Measurements from ENCODE around the gene FBXL7.
"Not testable (repeated sequence)": the region's sequence is repeated elsewhere in the genome, so short reads cannot be mapped to it uniquely, and the experiment has no call there.

Gene FBXL7

DNA sequence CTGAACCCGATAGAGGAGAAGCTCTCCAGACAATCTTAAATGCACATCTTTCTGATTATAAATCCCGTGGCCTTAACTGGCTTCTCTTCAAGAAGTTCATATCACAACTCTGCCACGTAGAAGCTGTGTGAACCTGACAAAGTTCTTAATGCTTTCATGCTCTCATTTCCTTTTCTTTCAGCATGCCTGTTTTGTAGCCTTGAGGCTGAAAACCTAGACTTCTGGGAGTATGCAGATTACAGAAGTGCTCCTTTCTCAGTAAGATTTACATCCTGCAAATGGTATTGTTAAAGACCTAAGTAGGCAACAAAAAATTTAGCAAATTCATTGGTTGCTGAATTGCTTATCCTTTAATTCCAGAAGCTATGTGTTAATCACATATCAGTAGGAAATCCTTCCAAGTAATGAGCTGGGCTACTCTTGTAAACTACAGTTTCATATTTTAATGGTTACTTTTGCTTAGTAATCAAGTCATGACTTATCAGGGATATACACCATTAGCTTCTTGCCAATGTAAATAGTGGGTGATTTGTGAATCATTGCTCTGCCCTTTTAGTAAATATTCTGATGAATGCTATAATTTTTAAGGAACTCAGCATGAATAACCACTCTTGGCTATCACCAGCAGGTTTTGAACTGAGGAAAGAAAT, 334.7 kb downstream of the FBXL7 start:
- no peak for ATAC-seq

DNA sequence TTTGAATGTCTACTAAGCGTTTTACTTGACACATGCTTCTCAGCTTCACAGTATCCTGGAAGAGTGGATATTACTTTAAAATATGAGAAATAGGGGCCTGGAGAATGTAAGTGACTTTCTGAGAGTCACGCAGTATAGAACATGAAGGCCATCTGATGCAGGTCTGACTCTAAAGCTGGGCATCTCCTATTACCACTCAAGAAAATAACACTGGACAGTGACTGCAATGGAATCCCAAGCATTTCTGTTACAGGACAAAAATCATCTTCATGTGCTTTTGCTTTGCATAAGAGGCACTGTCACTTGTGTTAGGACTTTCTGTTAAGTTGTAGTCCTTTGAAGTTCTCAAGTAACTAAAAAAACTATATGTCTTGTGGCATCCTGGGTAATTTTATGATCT, 335.5 kb downstream of the FBXL7 start:
- no peak for ATAC-seq

DNA sequence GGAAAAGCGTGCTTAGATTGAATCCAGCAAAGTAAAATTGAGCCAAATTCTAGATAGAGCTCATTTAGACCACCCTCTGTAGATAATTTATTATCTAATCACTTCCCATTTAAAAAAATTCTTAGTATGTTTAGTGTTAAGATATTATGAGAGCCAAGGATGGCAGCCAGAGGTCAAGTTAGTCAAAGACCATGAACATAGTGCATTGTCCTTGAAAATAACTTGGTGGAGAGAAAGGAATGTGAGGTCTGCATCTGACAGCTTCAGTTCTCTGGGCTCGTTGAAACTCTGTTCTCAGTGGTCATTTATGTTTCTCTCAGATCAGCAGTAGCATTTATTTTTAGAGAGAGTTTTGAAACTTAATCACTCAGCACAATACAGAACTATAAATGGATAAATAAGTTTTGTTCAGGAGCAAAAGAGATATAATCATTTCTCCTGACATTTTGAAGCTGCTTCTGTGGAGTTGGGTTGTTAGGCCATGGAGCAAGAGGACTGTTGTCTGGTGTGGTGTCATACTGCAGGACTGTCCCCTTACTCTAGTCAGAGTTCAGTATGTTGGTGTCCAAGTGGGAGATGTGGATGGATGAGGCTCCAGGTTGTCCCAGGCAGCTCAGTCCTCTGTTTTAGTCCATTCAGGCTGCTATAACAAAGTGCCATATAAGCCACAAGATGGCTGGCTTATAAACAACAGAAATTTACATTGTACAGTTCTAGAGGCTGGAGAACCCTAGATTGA, 337.7 kb downstream of the FBXL7 start:
- ATAC-seq = no peak

DNA sequence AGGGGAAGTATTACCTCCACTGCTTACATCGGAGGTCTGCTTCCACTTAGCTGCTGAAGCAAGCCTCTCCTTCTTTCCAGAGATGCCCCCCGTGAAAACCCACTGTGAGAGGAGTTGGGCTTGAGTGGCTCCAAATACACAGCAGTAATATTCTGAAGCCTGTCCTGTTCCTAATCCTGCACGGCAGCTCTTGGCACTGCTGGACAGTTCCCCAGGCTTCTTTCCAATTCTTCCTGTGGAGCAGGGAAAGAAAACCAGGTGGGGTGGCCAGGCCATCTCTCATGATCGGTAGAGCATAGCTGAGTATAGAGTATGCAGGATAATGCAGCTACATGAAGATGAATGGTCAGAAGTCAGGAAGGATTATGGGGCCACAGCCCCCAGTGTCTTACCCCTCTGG, 344.3 kb downstream of the FBXL7 start:
- no peak for ATAC-seq

DNA sequence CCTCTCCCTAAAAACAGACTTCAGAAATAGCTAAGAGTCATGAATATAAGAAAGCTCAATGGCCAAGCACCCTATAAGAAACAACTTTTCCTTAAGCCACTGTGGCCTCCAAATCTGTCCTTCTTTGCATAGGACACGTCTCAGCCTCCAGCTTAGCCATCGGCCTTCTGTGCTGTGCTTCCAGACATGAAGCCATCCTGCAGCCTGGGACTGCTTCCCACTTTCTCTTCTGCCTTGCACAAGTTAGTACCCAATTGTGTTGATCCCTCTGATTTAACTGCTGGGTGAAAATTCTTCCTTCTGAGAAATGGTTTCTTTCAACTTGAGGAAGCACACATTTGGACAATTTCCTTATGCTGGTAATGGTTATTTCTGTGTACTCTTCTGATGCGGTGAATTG, 344.9 kb downstream of the FBXL7 start:
- no peak for ATAC-seq

DNA sequence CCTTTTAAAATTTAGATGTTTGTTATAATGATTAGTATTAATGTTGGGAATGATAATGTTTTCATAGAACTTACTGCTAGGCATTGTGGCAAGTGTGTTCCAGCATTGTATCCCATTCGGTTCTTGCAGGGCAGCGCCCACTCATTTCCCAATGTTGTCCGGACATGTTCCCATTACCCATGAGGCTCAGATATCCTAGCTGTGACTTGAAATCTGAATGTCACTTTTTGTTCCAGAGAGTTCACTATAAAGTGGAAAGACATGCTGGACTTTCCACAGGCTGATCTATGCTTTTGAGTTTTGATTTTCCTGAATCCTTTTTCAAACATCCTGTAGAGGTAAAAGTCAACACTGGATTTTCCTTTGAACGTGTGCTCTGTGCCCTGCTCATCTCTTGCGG, 350.6 kb downstream of the FBXL7 start:
- no peak for ATAC-seq

DNA sequence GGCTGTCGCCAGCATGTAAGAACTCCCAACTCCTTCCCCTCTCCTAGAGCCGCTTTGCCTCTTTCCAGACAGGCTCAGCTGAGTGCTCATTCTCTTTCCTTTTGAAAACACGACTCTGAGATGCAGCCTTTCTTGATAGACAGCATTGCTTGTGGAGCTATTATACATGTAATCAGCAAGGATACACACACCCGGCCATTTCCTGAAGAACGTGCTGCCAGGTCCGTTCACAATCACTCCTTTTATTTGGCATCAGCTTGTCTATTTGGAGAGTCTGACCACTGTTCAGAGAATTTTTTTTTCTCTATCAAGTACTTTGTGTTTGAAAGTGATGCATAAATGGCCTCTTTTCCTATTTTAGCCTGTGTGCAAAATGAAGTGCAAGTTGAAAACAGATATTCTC, 351.0 kb downstream of the FBXL7 start:
- no peak for ATAC-seq

DNA sequence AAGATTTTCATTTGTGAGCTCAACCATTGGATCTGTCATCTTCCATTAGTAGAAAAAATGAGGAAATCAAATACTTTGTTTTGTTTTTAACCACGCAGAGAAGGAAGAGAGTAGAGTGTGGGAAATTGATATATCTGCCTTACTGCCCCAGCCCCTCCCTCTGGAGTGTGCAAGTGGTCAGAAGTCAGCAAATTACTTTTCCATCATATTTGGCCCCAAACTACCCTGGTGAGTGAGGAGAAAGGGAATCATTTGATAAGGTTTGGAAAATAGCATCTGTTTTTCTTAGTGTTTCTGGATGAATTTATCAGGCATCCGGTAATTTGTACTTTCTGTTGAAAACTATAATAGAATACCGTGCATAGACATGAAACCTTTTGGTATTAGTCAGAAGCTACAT, 352.2 kb downstream of the FBXL7 start:
- ATAC-seq = no peak

DNA sequence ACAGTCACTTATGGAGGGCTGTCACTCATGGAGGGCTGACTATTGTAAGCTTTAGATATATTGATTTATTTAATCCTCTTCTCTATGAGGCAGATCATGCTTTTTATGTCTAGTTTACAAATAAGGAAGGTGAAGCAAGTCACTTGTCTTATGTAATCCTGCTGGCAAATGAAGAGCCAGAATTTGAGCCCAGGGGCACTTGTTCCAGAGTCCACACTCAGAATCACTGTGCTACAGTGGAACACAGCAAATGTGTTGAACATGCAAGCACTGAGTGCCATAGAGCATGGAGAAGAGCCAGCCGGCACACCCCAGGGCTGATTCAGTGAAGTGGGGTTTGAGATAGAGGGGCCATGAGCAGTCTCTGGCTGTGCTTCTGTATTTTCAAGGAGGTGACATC, 353.0 kb downstream of the FBXL7 start:
- ATAC-seq = no peak

DNA sequence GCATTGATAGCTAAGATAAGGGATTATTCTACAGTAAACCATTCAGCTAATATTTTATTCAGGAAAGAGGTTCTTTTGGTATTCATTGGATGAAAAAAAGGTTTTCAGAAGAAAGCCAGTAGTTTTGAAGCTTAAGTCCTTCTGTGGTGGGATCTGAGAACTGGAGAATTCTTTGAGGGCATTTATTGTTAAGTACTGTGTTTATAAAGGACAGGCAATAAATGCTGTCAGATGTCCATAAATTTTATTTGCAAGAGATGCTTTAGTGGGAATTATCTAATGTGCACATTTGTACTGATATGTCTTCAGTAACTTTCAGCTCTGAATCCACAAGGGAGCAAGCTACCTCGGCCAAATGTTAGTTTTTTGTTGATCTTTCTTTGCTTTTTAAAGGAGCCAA, 358.3 kb downstream of the FBXL7 start:
- no peak for ATAC-seq

DNA sequence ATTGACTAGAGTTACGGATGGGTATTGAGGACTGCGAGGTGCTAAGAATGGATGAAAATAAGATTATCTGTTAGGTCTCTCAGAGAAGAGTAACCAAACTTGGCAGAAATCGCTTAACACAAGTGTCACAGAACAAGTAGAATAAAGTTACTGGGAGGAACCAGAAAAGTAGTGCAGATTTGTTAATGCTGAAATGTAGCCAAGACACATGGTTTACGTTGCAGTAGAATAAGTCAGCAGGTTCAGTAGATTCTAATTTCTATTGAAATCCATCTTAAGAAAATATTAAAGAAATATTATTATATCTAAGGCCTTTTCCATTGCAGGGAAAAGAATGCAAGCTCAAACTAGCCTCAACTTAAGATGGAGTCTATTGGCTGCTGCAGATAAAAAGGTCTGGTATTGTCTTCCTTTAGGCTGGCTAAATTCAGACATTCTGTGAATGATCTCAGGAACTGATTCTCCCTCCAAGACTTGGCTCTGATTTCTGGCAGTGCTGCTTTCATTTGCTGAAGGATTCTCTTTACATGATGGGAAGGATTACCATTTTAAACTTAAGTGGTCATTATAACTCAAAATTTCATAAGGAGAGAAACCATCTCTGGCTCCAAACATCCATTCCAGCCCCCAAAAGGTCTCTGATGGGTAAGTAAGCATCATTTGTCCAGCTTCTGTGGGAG, 364.7 kb downstream of the FBXL7 start:
- ATAC-seq = no peak

DNA sequence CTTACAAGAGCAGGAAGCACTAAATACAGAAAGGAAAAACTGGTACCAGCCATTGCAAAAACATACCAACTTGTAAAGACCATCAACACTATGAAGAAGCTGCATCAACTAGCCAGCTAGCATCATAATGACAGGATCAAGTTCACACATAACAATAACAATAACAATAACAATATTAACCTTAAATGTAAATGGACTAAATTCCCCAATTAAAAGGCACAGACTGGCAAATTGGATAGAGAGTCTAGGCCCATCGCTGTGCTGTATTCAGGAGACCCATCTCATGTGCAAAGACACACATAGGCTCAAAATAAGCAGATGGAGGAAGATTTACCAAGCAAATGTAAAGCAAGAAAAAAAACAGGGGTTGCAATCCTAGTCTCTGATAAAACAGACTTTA, 372.3 kb downstream of the FBXL7 start:
- not testable (repeated sequence) for ATAC-seq

DNA sequence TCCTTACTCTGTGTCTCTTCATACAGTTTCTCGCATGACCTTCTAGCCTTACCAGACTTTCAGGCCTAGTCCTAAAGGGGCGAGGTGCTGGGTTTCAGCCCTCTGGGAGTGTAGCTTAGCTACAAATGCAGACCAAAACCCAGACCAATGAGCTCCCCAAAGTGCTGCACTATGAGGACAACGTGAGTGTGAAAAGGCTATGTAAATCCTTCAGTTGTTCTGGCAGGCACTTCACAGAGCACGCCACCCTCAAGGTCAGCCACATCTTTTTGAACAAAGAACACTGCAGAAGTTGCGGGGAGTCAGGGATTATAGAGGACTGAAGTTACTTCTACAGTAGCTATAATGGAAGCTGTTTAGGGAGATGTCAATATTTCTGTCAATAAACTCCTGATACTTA, 377.9 kb downstream of the FBXL7 start:
- ATAC-seq = no peak

DNA sequence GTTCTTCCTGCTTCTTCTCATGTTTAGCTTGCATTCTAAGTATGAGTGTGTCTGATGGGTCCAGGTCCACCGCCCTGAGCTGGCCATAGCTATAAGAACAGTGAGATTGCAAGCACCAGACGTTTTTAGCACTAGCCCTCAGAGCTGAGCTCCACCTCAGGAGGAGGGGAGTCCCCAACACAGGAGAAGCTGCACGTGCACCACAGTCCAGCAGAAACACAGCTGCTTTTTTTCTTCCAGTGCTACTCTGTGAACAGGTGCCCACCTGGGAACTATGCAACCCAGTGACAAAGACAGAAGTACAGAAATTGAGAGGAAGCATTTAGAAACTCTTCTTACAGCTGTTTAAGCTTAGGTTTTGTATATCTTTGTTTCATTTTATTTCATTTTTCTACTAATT, 380.2 kb downstream of the FBXL7 start:
- ATAC-seq = no peak

DNA sequence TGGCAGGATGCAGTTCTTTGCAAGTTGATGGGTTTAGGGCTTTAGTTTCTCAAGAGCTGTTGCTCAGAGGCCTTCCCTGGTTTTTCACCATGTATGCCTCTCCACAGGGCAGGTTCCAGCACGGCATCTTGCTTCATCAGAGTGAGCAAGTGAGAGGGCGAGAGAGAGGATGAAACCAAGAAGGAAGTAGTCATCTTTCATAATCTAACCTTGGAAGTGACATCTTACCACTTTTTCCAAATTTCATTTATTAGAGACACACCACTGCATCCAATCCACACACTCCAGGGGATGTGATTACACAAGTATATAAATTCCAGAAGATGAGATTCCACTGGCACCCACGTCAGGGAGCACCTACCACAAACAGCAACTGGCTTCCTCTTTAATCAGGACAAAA, 385.2 kb downstream of the FBXL7 start:
- ATAC-seq = no peak

DNA sequence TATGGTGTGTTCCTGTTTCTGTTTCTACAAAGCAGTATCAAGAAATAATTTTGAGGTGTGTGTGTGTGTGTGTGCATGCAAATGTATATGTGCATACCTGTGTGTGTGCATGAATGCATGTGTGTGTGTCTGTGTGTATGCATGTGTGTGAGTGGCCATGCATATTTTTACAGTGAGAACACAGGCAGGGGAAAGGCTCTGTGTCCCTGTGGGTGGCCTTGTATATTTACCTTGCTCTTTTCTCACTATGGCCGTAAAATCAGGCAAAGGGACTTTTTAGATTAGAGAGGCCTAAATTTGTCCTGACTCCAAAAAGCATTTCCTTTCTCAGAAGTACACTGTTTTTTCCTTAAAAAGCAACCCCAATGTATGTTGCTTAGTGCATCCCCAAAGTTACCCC, 386.2 kb downstream of the FBXL7 start:
- ATAC-seq = no peak

DNA sequence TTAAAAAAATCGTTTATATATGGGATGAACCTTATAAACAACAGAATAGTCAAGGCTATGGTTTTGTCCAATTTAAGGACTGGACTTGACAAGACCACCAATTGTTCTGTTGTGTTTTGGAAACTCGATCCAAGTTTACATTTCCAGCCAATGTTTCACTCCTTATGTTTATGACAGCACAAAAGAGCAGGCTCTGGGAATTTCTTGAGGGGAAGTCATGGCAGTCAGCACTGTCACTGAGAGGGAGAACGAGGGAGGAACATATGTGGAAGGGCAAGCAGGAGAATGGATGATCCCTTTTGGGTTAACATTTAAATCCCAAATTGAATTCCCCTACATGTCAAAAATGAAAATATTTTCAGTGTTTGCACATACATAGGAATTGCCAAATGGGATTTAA, 387.1 kb downstream of the FBXL7 start:
- ATAC-seq = no peak

DNA sequence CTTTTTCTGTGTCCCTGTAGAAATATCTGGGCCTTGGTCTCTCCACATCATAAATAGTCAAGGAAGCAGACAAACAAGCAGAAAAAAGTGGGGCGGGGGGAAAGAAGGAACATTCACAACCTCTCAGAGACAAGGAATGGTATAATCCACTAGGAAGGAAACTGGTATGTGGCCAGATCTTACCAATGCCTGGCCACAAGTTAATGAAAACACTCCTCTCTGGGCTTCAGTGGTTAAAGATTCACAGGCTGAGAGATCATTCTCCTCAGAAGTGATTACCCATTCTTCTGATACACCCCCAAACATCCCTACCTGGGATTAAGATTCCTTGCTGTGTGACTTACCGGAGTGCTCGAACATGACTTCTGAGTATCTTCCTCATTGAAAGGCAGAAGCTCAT, 389.0 kb downstream of the FBXL7 start:
- ATAC-seq = no peak

DNA sequence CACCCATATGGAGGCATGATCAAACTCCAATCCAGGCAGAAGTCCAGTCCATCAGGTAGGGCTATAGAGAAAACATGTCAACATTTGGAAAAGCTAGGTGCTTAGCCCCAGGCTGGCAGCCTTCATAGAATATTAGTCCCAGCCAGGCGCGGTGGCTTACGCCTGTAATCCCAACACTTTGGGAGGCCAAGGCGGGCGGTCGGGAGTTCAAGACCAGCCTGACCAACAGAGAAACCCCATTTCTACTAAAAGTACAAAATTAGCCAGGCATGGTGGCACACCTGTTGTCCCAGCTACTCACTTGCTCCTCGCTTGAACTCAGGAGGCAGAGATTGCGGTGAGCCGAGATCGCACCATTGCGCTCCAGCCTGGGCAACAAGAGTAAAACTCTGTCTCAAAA, 393.9 kb downstream of the FBXL7 start:
- ATAC-seq = no peak

DNA sequence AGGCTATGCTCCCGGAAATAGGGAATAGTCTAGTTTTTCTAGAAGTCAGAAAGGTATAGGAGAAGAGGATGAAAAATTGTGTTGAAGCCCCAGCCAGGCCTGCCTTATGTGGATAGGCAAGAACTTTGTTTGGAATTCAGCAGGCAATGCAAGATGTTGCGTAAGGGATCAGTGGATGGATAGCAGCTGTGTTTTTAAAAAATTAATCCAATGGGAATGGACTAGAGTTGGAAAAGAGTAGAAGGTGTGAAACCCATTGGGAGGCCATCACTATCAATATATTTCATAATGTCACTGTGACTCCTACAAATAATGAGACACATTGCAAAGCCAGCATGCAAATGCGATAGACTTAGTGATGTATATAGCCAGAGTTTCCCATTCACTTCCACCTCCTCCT, 397.7 kb downstream of the FBXL7 start:
- no peak for ATAC-seq

DNA sequence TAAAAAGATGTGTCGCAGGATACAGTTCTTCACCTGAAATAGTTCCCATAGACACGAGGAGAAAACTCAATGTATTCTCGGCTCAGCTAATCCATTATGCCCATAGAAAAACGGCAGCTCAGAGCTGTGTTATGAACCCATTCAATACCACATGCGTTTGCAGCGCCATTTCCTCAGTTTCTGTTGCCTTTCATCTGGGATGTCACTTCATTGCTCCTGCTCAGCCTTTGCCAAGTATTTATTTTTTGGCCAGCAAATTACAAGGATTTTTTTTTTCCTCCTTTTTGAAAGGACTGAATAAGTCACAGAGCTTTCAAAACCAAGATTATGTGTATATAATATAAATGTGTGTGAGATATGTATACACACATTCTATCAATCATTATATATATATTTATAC, 398.7 kb downstream of the FBXL7 start:
- no peak for ATAC-seq

DNA sequence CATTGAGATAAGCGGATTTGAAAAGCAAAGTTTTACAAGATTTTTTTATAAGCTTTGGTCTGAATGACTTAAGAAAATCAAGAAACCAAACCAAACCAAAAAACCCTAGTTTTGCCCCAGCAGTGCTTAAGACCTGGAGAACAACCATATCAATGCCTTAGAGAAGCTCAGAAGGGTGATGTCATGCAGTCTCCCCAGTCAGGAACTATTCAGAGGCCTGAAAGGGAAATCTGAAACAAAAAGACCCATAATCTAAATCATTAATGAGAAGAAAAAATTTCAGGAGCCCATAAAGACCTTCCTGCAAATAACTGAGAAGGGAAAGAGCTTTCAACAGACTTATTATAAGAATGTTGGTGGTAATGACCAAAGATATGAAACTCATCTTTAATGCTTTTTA, 399.5 kb downstream of the FBXL7 start:
- no peak for ATAC-seq

DNA sequence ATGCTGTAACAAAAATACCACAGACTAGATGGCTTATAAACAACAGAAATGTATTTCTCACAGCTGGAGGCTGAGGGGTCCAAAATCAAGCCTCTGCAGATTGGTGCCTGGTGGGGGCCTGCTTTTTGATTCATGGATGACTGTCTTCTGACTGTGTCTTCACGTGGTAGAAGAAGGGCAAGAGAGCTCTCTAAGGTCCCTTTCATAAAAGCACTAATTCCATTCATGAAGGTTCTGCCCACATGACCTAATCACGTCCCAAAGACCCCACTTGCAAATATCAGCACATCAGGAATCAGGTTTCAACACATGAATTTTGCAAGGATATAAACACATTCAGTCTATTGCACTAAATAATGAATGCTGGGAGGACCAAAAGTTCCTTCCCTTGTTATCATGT, 401.2 kb downstream of the FBXL7 start:
- no peak for ATAC-seq

DNA sequence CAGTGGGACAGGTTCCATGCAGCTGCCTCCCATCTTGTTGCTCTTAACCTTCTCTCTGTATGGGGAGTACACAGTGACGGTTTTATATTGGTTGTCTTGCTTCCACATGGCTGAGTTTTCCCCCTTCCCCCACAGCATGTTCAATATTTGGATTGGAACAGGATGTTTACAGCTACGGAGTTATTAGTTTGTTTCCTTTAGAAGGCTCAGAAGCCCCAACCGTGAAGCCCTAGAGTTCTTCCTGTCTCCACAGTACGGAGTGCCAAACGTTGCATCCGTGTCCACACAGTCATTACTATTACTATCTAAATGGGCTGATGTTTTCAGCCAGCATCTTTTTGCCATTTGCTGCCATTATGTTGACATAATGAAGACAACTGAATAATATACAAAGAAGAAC, 402.1 kb downstream of the FBXL7 start:
- no peak for ATAC-seq

All from activated CD4-positive, CD25-positive, alpha-beta regulatory T cell treated with anti-CD3 and anti-CD28 coated beads, Interleukin-2, amount 50 U/mL, for 24 hours (primary cell).